ENCODE measurements around the gene PPP2R2B.

DNA sequence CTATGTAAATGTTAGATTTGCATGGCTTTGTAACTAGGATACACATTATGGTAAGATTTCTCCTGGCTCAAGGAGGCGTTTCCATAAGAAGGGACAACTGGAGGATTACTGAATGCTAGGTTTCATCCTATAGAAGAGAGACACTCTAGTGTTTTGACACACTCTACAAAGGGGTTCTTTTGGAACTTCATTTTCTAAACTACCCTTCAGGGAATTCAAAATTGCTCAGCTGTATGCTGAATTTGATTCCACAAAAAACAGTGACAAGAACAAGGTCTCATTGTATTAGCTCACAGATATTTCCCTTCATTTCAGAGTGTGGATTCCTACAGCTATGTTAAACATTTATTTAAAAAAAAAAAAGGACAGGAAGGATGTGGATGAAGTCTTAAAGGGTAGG lies 151.7 kb downstream of the PPP2R2B start:
- no peak for TF ChIP-seq CTCF (IDR thresholded peaks at IDR 0.05)
- no peak for TF ChIP-seq POLR2A (IDR thresholded peaks at IDR 0.05)

Measured in esophagus squamous epithelium (tissue), 4 donors.